CD4-positive, CD25-positive, alpha-beta regulatory T cell (primary cell): ENCODE measurements around the gene SRCAP. TPM values are rescaled to one million over a fixed set of nuclear protein-coding genes. Genes with fewer than 3 reads are reported as not detected.

Source experiments
- ATAC-seq, 2 donors: fragments of 150-1000 bp; cut with Tn5 transposase; one replicate each; pipeline ENCODE4 v1.10.0; 2021; ENCODE audit warnings: low read depth in 2 of 2, moderate number of reproducible peaks in 2 of 2, moderate library complexity in 1 of 2
- DNase-seq, 3 donors: peaks; one replicate each; pipeline versions ENCODE4 v3.0.0 to v3.0.0-alpha.2; 2012 to 2022; ENCODE audit warnings: mixed read lengths in 1 of 3
- H3K27ac ChIP-seq: one replicate; pipeline ENCODE4 v1.7.0; 2013; ENCODE audit warnings: mild to moderate bottlenecking, low read length; ENCODE audit not compliant: insufficient read depth, poor library complexity, severe bottlenecking
- H3K27me3 ChIP-seq: one replicate; pipeline ENCODE4 v1.7.0; 2013; ENCODE audit warnings: low read length; ENCODE audit not compliant: control insufficient read depth, insufficient read depth
- H3K36me3 ChIP-seq: one replicate; pipeline ENCODE4 v1.7.0; 2013; ENCODE audit warnings: mild to moderate bottlenecking, low read length, moderate library complexity; ENCODE audit not compliant: control insufficient read depth, insufficient read depth
- H3K4me1 ChIP-seq: 2 replicates; pipeline ENCODE4 v1.7.0; 2013; ENCODE audit warnings: mild to moderate bottlenecking, low read length; ENCODE audit not compliant: insufficient read depth, control insufficient read depth, poor library complexity, severe bottlenecking
- H3K4me3 ChIP-seq: one replicate; pipeline ENCODE4 v1.7.0; 2013; ENCODE audit warnings: low read depth, mild to moderate bottlenecking, low read length, moderate library complexity
- H3K9me3 ChIP-seq, 2 experiments: 1 replicate in 1 of 2; 2 replicates in 1 of 2; pipeline ENCODE4 v1.7.0; 2013; ENCODE audit warnings: low read length in 2 of 2, mild to moderate bottlenecking in 1 of 2, moderate library complexity in 1 of 2; ENCODE audit not compliant: control insufficient read depth in 2 of 2
- H3K27ac Mint-ChIP-seq, 3 donors: one replicate each; pipeline ENCODE4 v1.8.0; 2020 to 2022; ENCODE audit warnings: mild to moderate bottlenecking in 3 of 3, mixed read lengths in 3 of 3, moderate library complexity in 2 of 3
- H3K27me3 Mint-ChIP-seq: one replicate; pipeline ENCODE4 v1.8.0; 2022; ENCODE audit warnings: mild to moderate bottlenecking, mixed read lengths
- H3K36me3 Mint-ChIP-seq: one replicate; pipeline ENCODE4 v1.8.0; 2020; ENCODE audit warnings: mixed read lengths
- H3K4me1 Mint-ChIP-seq, 4 donors: one replicate each; pipeline ENCODE4 v1.8.0; 2020 to 2022; ENCODE audit warnings: mixed read lengths in 4 of 4, mild to moderate bottlenecking in 1 of 4
- H3K4me3 Mint-ChIP-seq, 4 donors: one replicate each; pipeline ENCODE4 v1.8.0; 2020 to 2022; ENCODE audit warnings: mild to moderate bottlenecking in 4 of 4, mixed read lengths in 4 of 4, moderate library complexity in 3 of 4
- H3K9me3 Mint-ChIP-seq, 7 donors: one replicate each; pipeline ENCODE4 v1.8.0; 2020 to 2022; ENCODE audit warnings: mixed read lengths in 7 of 7, mild to moderate bottlenecking in 3 of 7, moderate library complexity in 2 of 7
- polyA plus RNA-seq, 4 donors: library from polyadenylated mRNA; unstranded; fragments of 300-500 nt; fragmentation: Illumina TruSeq; gene quantifications; one replicate each; pipeline ENCODE4 v1.2.3, GENCODE V29; 2021
- total RNA-seq: library from RNA; stranded (reverse); gene quantifications from one replicate; pipeline ENCODE4 v1.2.3, GENCODE V29; 2022

The SRCAP gene
- total and polyA plus RNA-seq, 5 donors from 2014 or later, result 4.9 to 83.0 (median 9.4) TPM

- H3K36me3 ChIP-seq, result no peaks in the 10 kb centered on the region
- no peaks in the 10 kb centered on the region for H3K27me3 ChIP-seq
- Mint-ChIP-seq H3K4me1 (no peaks in the 10 kb centered on the region), H3K27me3 (peaks cover 16% of the 10 kb centered on the region), H3K4me3 (no peak overlapping the region), H3K9me3 (no peaks in the 10 kb centered on the region), H3K27ac (no peak overlapping the region), H3K36me3 (no peaks in the 10 kb centered on the region)
- no peak overlapping the region for H3K4me3 ChIP-seq
- no peaks in the 10 kb centered on the region for H3K9me3 ChIP-seq
- no peak overlapping the region for H3K27ac ChIP-seq
- DNase-seq (no peak), ATAC-seq (no peak)
- H3K4me1 ChIP-seq, result no peaks in the 10 kb centered on the region
These were observed 20.9 kb upstream of the SRCAP start for GRCh38 chr16:30677931-30678585.

GRCh38 chr16:30678586-30678970 is 20.4 kb upstream of the SRCAP start:
- Histone ChIP-seq H3K36me3 (no peaks in the 10 kb centered on the region), H3K4me3 (no peak overlapping the region), H3K4me1 (no peaks in the 10 kb centered on the region), H3K27me3 (no peaks in the 10 kb centered on the region), H3K27ac (no peak overlapping the region), H3K9me3 (no peaks in the 10 kb centered on the region)
- no peaks in the 10 kb centered on the region for H3K4me1 Mint-ChIP-seq
- no peaks in the 10 kb centered on the region for H3K9me3 Mint-ChIP-seq
- DNase-seq, result no peak
- no peaks in the 10 kb centered on the region for H3K36me3 Mint-ChIP-seq
- H3K27ac Mint-ChIP-seq, result no peak overlapping the region
- H3K4me3 Mint-ChIP-seq, result no peak overlapping the region
- ATAC-seq, result no peak
- H3K27me3 Mint-ChIP-seq, result peaks cover 16% of the 10 kb centered on the region

DNA sequence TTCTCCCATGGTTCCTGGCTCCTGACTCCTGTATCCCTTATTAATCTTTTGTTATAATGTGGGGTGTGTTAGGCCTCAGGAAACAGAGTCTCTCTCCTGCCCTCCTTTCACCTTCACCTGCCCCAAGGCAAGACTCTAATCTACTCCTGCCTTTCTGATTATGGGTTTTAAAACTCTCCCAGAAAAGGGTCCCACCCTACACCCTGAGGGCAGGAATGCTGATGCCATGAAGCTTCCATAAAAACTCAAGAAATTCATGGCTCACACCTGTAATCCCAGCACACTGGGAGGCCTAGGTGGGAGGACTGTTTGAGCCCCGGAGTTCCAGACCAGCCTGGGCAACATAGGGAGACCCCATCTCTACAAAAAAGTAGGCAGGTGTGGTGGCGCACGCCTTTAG is 18.6 kb upstream of the SRCAP start:
- no peak overlapping the region for H3K4me3 Mint-ChIP-seq
- no peak for ATAC-seq
- Histone ChIP-seq H3K27me3 (no peaks in the 10 kb centered on the region), H3K27ac (no peak overlapping the region), H3K4me3 (no peak overlapping the region), H3K9me3 (no peaks in the 10 kb centered on the region), H3K4me1 (no peaks in the 10 kb centered on the region), H3K36me3 (no peaks in the 10 kb centered on the region)
- H3K4me1 Mint-ChIP-seq, result no peaks in the 10 kb centered on the region
- H3K36me3 Mint-ChIP-seq, result no peaks in the 10 kb centered on the region
- peaks cover 16% of the 10 kb centered on the region for H3K27me3 Mint-ChIP-seq
- H3K9me3 Mint-ChIP-seq, result no peaks in the 10 kb centered on the region
- DNase-seq, result no peak
- no peak overlapping the region for H3K27ac Mint-ChIP-seq

DNA sequence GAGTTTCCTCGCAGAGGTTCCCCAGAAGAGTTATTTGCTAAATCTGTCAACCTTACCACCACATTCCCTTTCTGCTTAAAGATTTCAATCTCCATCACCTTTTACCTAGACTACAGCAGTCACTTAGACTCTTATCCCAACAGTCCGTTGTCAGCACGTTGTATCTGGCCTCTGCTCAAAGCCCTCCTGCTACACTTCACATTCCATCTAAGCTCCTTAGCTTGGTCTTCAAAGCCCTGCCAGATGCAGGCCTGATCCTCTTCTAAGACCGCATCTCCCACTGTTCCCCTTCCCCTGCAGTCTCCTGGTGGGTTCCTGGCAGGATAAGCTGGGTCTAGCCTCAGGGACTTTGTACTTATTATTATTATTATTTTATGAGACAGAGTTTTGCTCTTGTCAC is 10.3 kb upstream of the SRCAP start:
- Histone ChIP-seq H3K27ac (no peak overlapping the region), H3K4me1 (peaks cover 2% of the 10 kb centered on the region), H3K4me3 (no peak overlapping the region), H3K36me3 (no peaks in the 10 kb centered on the region), H3K9me3 (no peaks in the 10 kb centered on the region), H3K27me3 (no peaks in the 10 kb centered on the region)
- no peak overlapping the region for H3K27ac Mint-ChIP-seq
- H3K27me3 Mint-ChIP-seq, result no peaks in the 10 kb centered on the region
- ATAC-seq, result no peak
- peaks cover 0 to 5% (median 2%) of the 10 kb centered on the region in 4 donors for H3K4me1 Mint-ChIP-seq
- H3K4me3 Mint-ChIP-seq, result no peak overlapping the region
- H3K9me3 Mint-ChIP-seq, result no peaks in the 10 kb centered on the region
- H3K36me3 Mint-ChIP-seq, result no peaks in the 10 kb centered on the region
- no peak for DNase-seq

DNA sequence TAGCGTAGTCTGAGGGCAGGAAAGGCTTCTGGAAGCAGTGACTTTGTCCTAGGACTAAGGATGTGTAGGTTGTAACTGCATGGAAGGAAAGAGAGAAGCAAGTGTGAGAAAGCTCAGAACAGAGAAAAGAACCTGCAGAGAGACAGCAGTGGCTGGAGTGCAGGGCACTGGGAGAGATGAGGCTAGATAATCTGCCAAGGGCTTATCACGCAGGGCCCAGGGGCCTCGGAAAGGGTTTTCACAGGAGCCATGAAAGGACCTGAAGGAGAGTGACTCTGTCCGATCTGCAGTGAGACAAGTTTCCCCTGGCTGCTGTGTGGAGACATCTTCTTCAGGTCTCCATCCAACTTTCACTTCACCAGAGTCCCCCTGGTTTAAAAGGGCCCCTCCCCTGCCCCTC is 7.1 kb upstream of the SRCAP start:
- no peaks in the 10 kb centered on the region for H3K27me3 ChIP-seq
- no peaks in the 10 kb centered on the region for H3K9me3 Mint-ChIP-seq
- peaks cover 7% of the 10 kb centered on the region for H3K4me1 ChIP-seq
- H3K4me3 ChIP-seq, result no peak overlapping the region
- peaks cover 0 to 11% (median 3%) of the 10 kb centered on the region in 4 donors for H3K4me1 Mint-ChIP-seq
- H3K36me3 Mint-ChIP-seq, result no peaks in the 10 kb centered on the region
- no peaks in the 10 kb centered on the region for H3K27me3 Mint-ChIP-seq
- DNase-seq (no peak), ATAC-seq (no peak)
- H3K27ac Mint-ChIP-seq, result peak overlapping the region in 1 of 3 donors; percentile 64
- H3K4me3 Mint-ChIP-seq, result peak overlapping the region in 1 of 4 donors; percentile 12
- H3K36me3 ChIP-seq, result no peaks in the 10 kb centered on the region
- no peak overlapping the region for H3K27ac ChIP-seq
- H3K9me3 ChIP-seq, result no peaks in the 10 kb centered on the region

DNA sequence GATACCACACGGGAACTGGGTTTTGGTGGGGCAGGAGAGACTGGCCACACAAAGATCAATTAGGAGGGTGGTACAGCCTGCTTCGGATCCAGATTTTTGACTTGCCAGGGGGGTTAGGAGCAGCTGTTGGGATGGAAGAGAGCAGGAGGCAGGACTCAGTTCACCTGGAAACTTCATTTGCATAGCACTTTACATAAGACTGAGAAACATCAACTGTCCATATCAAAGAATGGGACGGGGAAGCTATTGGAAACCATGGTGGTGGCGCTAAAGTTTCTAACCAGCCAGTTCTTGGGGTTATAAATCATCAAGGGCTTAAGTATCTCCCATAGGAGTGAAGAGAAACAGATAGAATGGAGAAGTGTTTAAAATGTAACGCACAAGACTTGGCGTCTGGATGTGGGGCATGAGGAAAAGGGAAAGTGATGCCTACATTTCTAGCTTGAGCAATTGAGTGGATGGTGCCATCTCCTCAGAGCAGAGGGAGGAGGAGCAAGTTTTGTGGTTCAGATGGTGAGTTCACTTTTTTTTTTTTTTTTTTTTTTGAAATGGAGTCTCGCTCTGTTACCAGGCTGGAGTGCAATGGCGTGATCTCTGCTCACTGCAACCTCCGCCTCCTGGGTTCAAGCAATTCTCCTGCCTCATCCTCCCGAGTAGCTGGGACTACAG is 6.4 kb upstream of the SRCAP start:
- Mint-ChIP-seq H3K27ac (peak overlapping the region in 1 of 3 donors; percentile 48), H3K4me1 (peaks cover 0 to 17% (median 6%) of the 10 kb centered on the region in 4 donors), H3K27me3 (no peaks in the 10 kb centered on the region), H3K4me3 (no peak overlapping the region), H3K9me3 (no peaks in the 10 kb centered on the region), H3K36me3 (no peaks in the 10 kb centered on the region)
- ATAC-seq, result no peak
- no peak for DNase-seq
- Histone ChIP-seq H3K27me3 (no peaks in the 10 kb centered on the region), H3K4me3 (no peak overlapping the region), H3K4me1 (peaks cover 12% of the 10 kb centered on the region), H3K36me3 (no peaks in the 10 kb centered on the region), H3K27ac (no peak overlapping the region), H3K9me3 (no peaks in the 10 kb centered on the region)

GRCh38 chr16:30694926-30695693 is 3.9 kb upstream of the SRCAP start:
- Histone ChIP-seq H3K4me1 (peaks cover 28% of the 10 kb centered on the region), H3K36me3 (peaks cover 4% of the 10 kb centered on the region), H3K4me3 (no peak overlapping the region), H3K27me3 (no peaks in the 10 kb centered on the region), H3K9me3 (no peaks in the 10 kb centered on the region), H3K27ac (no peak overlapping the region)
- DNase-seq (no peak), ATAC-seq (no peak)
- H3K4me3 Mint-ChIP-seq, result peak overlapping the region in 1 of 4 donors; percentile 26
- peaks cover 4% of the 10 kb centered on the region for H3K36me3 Mint-ChIP-seq
- peaks cover 8 to 35% (median 20%) of the 10 kb centered on the region in 4 donors for H3K4me1 Mint-ChIP-seq
- H3K27ac Mint-ChIP-seq, result no peak overlapping the region
- peaks cover 0 to 2% (median 0%) of the 10 kb centered on the region in 7 donors for H3K9me3 Mint-ChIP-seq
- peaks cover 5% of the 10 kb centered on the region for H3K27me3 Mint-ChIP-seq
